Sigmoid colon (tissue), 7 donors: ENCODE measurements around the gene NOP16. TPM values are rescaled to one million over a fixed set of nuclear protein-coding genes. Genes with fewer than 3 reads are reported as not detected.

Source experiments
- DNase-seq: peaks from one replicate; pipeline ENCODE4 v3.0.0-alpha.2; 2019
- H3K27ac ChIP-seq, 4 donors: fragments of 200-600 bp; sonication (generic); one replicate each; pipeline ENCODE4 v1.5.1; 2016 to 2019; ENCODE audit warnings: mild to moderate bottlenecking in 1 of 4
- H3K27me3 ChIP-seq, 3 donors: fragments of 200-600 bp; sonication (generic); one replicate each; pipeline ENCODE4 v1.5.1; 2019; ENCODE audit warnings: mild to moderate bottlenecking in 1 of 3
- H3K36me3 ChIP-seq, 4 donors: fragments of 200-600 bp; sonication (generic); one replicate each; pipeline ENCODE4 v1.5.1; 2016 to 2019
- H3K4me1 ChIP-seq, 4 donors: fragments of 200-600 bp; sonication (generic); one replicate each; pipeline ENCODE4 v1.5.1; 2017 to 2019
- H3K4me3 ChIP-seq, 4 donors: fragments of 200-600 bp; sonication (generic); one replicate each; pipeline ENCODE4 v1.5.1; 2017 to 2019; ENCODE audit warnings: mild to moderate bottlenecking in 2 of 4, moderate library complexity in 1 of 4
- H3K9me3 ChIP-seq, 4 donors: fragments of 200-600 bp in 3 of 4; sonication (generic) in 3 of 4; one replicate each; pipeline versions ENCODE4 v1.5.1 to v1.6.1; 2013 to 2019
- CTCF ChIP-seq, 4 experiments: fragments of 450-650 bp in 3 of 4; fragments of 200-600 bp in 1 of 4; IDR thresholded peaks; one replicate each; pipeline ENCODE4 v1.5.1; 2016 to 2019; ENCODE audit warnings: antibody characterized with exemption in 4 of 4, mild to moderate bottlenecking in 3 of 4, moderate library complexity in 2 of 4
- EP300 ChIP-seq, 4 donors: sonication (generic); formaldehyde crosslinking; IDR thresholded peaks; one replicate each; pipeline ENCODE4 v1.6.1; 2017; ENCODE audit warnings: antibody characterized with exemption in 4 of 4
- POLR2A ChIP-seq, 2 donors: fragments of 450-650 bp; IDR thresholded peaks; one replicate each; pipeline ENCODE4 v1.6.1; 2016; ENCODE audit warnings: antibody characterized with exemption in 2 of 2, mild to moderate bottlenecking in 2 of 2, moderate library complexity in 2 of 2
- POLR2AphosphoS5 ChIP-seq, 4 donors: sonication (generic); formaldehyde crosslinking; IDR thresholded peaks; one replicate each; pipeline ENCODE4 v1.6.1; 2017; ENCODE audit warnings: antibody characterized with exemption in 4 of 4
- WGBS, 2 donors: extraction: QIAGEN DNeasy Blood & Tissue Kit; methylation state at CpG; one replicate each; pipeline ENCODE4 v1.1.7; 2013; 5-methylcytosine and 5-hydroxymethylcytosine counted together
- intact Hi-C: fragments of 100-400 bp; cut with DNase I; formaldehyde crosslinking; loops from one replicate; pipeline ENCODE4 v1.15.1; 2023
- polyA plus RNA-seq, 3 donors: library from polyadenylated mRNA; stranded (reverse); fragments of 200-250 nt; gene quantifications; one replicate each; pipeline ENCODE4 v1.2.3, GENCODE V29; 2013
- total RNA-seq, 4 donors: library from RNA; depleted of rRNA; stranded (reverse); fragments of >200 nt; gene quantifications; one replicate each; pipeline ENCODE4 v1.1.0, GENCODE V29; 2016
- donor health status: healthy with polysubstance abuse.
- donor health status: Bipolar disorder and iron deficiency.
- donor health status: healthy.

The NOP16 gene
- total and polyA plus RNA-seq, 7 donors: 4.4 to 50.7 (median 17.8) TPM

DNA sequence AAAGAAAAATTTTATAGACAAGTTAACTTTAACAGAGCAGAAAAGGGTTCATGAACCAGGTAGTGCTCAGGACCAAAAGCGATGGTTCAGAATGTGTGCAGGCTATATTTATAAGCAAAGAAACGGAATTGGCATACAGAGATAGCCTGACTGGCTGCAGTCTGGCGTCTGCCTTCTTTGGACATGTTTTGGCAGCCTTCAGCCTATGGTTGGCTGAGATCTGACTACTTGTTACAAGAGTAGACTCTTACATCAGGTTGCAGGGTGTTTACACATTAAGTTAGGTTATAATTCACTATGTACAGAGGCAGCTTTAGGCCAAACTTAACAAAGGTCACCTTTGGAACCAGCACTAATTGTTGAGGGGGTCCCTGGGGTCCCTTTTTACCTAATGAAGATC is 7.0 kb downstream of the NOP16 start:
- H3K4me1 ChIP-seq: peaks cover 0 to 21% (median 15%) of the 10 kb centered on the region in 4 donors
- no peaks in the 10 kb centered on the region for H3K27me3 ChIP-seq
- no peak overlapping the region for H3K4me3 ChIP-seq
- peaks cover 5 to 46% (median 22%) of the 10 kb centered on the region in 4 donors for H3K36me3 ChIP-seq
- H3K27ac ChIP-seq: peak overlapping the region; percentile 16 to 83 (median 74)
- no peaks in the 10 kb centered on the region for H3K9me3 ChIP-seq
- no peak for TF ChIP-seq CTCF (IDR thresholded peaks at IDR 0.05)
- peak in 2 of 4 donors; percentile 33 to 59 for TF ChIP-seq POLR2AphosphoS5 (IDR thresholded peaks at IDR 0.05)
- TF ChIP-seq EP300 (IDR thresholded peaks at IDR 0.05): no peak
- WGBS, 2 donors: 88 to 94% methylated on average over 3 of the region's 3 CpGs
- DNase-seq: peak; percentile 82
- intact Hi-C loops: loop anchor here (10.0 kb wide), 2 partner anchors 153 to 263 kb away; partner anchors contain the start of genes RNF44 and TSPAN17

DNA sequence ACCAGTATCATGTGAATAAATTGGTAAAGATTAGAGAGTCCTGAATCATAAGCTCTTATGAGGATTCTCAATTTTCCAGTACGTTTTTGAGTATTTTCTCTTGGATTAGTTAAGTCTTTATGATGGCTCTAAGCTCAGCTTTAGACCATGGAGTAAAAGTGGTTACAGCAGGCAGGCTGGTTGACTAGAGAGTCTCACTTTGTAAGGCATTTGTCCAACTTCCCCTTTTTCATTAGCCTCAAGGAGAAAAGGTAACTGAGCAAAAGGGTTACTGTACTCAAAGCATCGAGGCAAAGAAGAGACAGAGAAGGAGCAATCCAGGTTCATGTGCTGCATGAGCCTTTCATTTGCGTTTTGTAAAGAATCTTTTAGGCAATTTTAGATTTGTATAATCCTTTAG is 8.5 kb downstream of the NOP16 start:
- peaks cover 5 to 30% (median 16%) of the 10 kb centered on the region in 4 donors for H3K36me3 ChIP-seq
- DNase-seq: no peak
- H3K4me1 ChIP-seq: peaks cover 0 to 21% (median 15%) of the 10 kb centered on the region in 4 donors
- H3K4me3 ChIP-seq: no peak overlapping the region
- no peak overlapping the region for H3K27ac ChIP-seq
- H3K27me3 ChIP-seq: no peaks in the 10 kb centered on the region
- no peak for TF ChIP-seq POLR2A (IDR thresholded peaks at IDR 0.05)
- no peak for TF ChIP-seq POLR2AphosphoS5 (IDR thresholded peaks at IDR 0.05)
- TF ChIP-seq CTCF (IDR thresholded peaks at IDR 0.05): no peak
- no peak for TF ChIP-seq EP300 (IDR thresholded peaks at IDR 0.05)
- intact Hi-C loops: loop anchor here (10.0 kb wide), 2 partner anchors 155 to 265 kb away; partner anchors contain the start of genes RNF44 and TSPAN17
- no peaks in the 10 kb centered on the region for H3K9me3 ChIP-seq
- WGBS, 2 donors: 79 to 89% methylated on average over 3 of the region's 3 CpGs

GRCh38 chr5:176373100-176373818 is 15.1 kb downstream of the NOP16 start:
- H3K4me3 ChIP-seq: no peak overlapping the region
- intact Hi-C loops: no loop called here
- H3K36me3 ChIP-seq: peaks cover 0 to 40% (median 10%) of the 10 kb centered on the region in 4 donors
- peak overlapping the region in 2 of 4 donors; percentile 18 to 19 for H3K27ac ChIP-seq
- H3K4me1 ChIP-seq: peaks cover 0 to 13% (median 11%) of the 10 kb centered on the region in 4 donors
- H3K9me3 ChIP-seq: no peaks in the 10 kb centered on the region
- 75 to 89% methylated on average over 7 of the region's 7 CpGs for WGBS, 2 donors
- TF ChIP-seq POLR2AphosphoS5 (IDR thresholded peaks at IDR 0.05) (no peak), CTCF (IDR thresholded peaks at IDR 0.05) (no peak), EP300 (IDR thresholded peaks at IDR 0.05) (no peak), POLR2A (IDR thresholded peaks at IDR 0.05) (no peak)
- no peaks in the 10 kb centered on the region for H3K27me3 ChIP-seq
- DNase-seq: peak; percentile 70

GRCh38 chr5:176371621-176372539 is 16.5 kb downstream of the NOP16 start:
- Histone ChIP-seq H3K4me3 (no peak overlapping the region), H3K27me3 (no peaks in the 10 kb centered on the region)

More at GRCh38 chr5:176371621-176372539, 16.5 kb downstream of the NOP16 start:
- Histone ChIP-seq H3K9me3 (no peaks in the 10 kb centered on the region), H3K36me3 (peaks cover 0 to 52% (median 10%) of the 10 kb centered on the region in 4 donors), H3K27ac (no peak overlapping the region), H3K4me1 (peaks cover 0 to 14% (median 11%) of the 10 kb centered on the region in 4 donors)
- DNase-seq: peak; percentile 46
- no peak for TF ChIP-seq POLR2A (IDR thresholded peaks at IDR 0.05)
- TF ChIP-seq EP300 (IDR thresholded peaks at IDR 0.05): no peak
- no peak for TF ChIP-seq POLR2AphosphoS5 (IDR thresholded peaks at IDR 0.05)
- TF ChIP-seq CTCF (IDR thresholded peaks at IDR 0.05): no peak
- WGBS, 2 donors: 95 to 96% methylated on average over 13 of the region's 13 CpGs
- intact Hi-C loops: no loop called here
